Measurements from ENCODE around the gene CCDC187. TPM values are rescaled to one million over a fixed set of nuclear protein-coding genes. Genes with fewer than 3 reads are reported as not detected.
A peak's percentile ranks its signal among the peaks of the same experiment; 100 is the strongest.

Gene CCDC187
- total RNA-seq, 1 donor from 2014 or later: 1.4 TPM

GRCh38 chr9:136328622-136329041, 24.7 kb upstream of the CCDC187 start:
- H3K36me3 Mint-ChIP-seq (ENCODE audit: insufficient read depth): no peaks in the 10 kb centered on the region
- no peak for DNase-seq (ENCODE audit: low spot score, unreplicated experiment)
- H3K4me1 Mint-ChIP-seq (ENCODE audit: low read depth): peaks cover 6% of the 10 kb centered on the region
- no peak for TF ChIP-seq CTCF (IDR thresholded peaks at IDR 0.05; ENCODE audit: unreplicated experiment)
- H3K27me3 Mint-ChIP-seq: no peaks in the 10 kb centered on the region
- H3K27ac Mint-ChIP-seq: peak overlapping the region; percentile 88
- H3K9me3 Mint-ChIP-seq (ENCODE audit: low read depth): no peaks in the 10 kb centered on the region
- peak overlapping the region; percentile 73 for H3K4me3 Mint-ChIP-seq (ENCODE audit: low read depth)

- peak overlapping the region; percentile 88 for H3K27ac Mint-ChIP-seq
- H3K36me3 Mint-ChIP-seq (ENCODE audit: insufficient read depth): no peaks in the 10 kb centered on the region
- H3K9me3 Mint-ChIP-seq (ENCODE audit: low read depth): no peaks in the 10 kb centered on the region
- H3K4me1 Mint-ChIP-seq (ENCODE audit: low read depth): peaks cover 6% of the 10 kb centered on the region
- no peak for TF ChIP-seq CTCF (IDR thresholded peaks at IDR 0.05; ENCODE audit: unreplicated experiment)
- peak overlapping the region; percentile 73 for H3K4me3 Mint-ChIP-seq (ENCODE audit: low read depth)
- H3K27me3 Mint-ChIP-seq: no peaks in the 10 kb centered on the region
- no peak for DNase-seq (ENCODE audit: low spot score, unreplicated experiment)
Measured at GRCh38 chr9:136328011-136328621, 24.2 kb upstream of the CCDC187 start.

GRCh38 chr9:136327304-136327974, 23.5 kb upstream of the CCDC187 start, which contains the start of gene GPSM1:
Gene GPSM1, plus strand, starts transcription at chr9:136327539. Its CDS starts 157 bp downstream, at chr9:136327696.
- Mint-ChIP-seq H3K36me3 (ENCODE audit: insufficient read depth) (no peaks in the 10 kb centered on the region), H3K9me3 (ENCODE audit: low read depth) (no peaks in the 10 kb centered on the region), H3K4me3 (ENCODE audit: low read depth) (peak within 1 kb of the TSS; percentile 73), H3K4me1 (ENCODE audit: low read depth) (peaks cover 6% of the 10 kb centered on the region), H3K27me3 (no peaks in the 10 kb centered on the region), H3K27ac (peak within 1 kb of the TSS; percentile 88)
- DNase-seq (ENCODE audit: low spot score, unreplicated experiment): peak; percentile 36
- TF ChIP-seq CTCF (IDR thresholded peaks at IDR 0.05; ENCODE audit: unreplicated experiment): no peak

- no peak for TF ChIP-seq CTCF (IDR thresholded peaks at IDR 0.05; ENCODE audit: unreplicated experiment)
- H3K27me3 Mint-ChIP-seq: peaks cover 2% of the 10 kb centered on the region
- H3K9me3 Mint-ChIP-seq (ENCODE audit: low read depth): no peaks in the 10 kb centered on the region
- peak overlapping the region; percentile 13 for H3K27ac Mint-ChIP-seq
- DNase-seq (ENCODE audit: low spot score, unreplicated experiment): no peak
- H3K4me1 Mint-ChIP-seq (ENCODE audit: low read depth): peaks cover 6% of the 10 kb centered on the region
- H3K36me3 Mint-ChIP-seq (ENCODE audit: insufficient read depth): no peaks in the 10 kb centered on the region
- H3K4me3 Mint-ChIP-seq (ENCODE audit: low read depth): peak overlapping the region; percentile 72
Measured at GRCh38 chr9:136326761-136327303, 22.9 kb upstream of the CCDC187 start.

- DNase-seq (ENCODE audit: low spot score, unreplicated experiment): no peak
- Mint-ChIP-seq H3K4me3 (ENCODE audit: low read depth) (peak overlapping the region; percentile 72), H3K36me3 (ENCODE audit: insufficient read depth) (no peaks in the 10 kb centered on the region), H3K9me3 (ENCODE audit: low read depth) (no peaks in the 10 kb centered on the region), H3K4me1 (ENCODE audit: low read depth) (peaks cover 6% of the 10 kb centered on the region), H3K27me3 (peaks cover 2% of the 10 kb centered on the region), H3K27ac (peak overlapping the region; percentile 71)
- no peak for TF ChIP-seq CTCF (IDR thresholded peaks at IDR 0.05; ENCODE audit: unreplicated experiment)
Measured at GRCh38 chr9:136326061-136326760, 22.3 kb upstream of the CCDC187 start.
